Gastrocnemius medialis (tissue), 4 donors: ENCODE data around the gene TMPRSS13.

Source experiments
- POLR2A ChIP-seq, 2 donors: fragments of 450-650 bp; IDR thresholded peaks; one replicate each; pipeline ENCODE4 v1.6.1; 2017; ENCODE audit warnings: antibody characterized with exemption in 2 of 2, mild to moderate bottlenecking in 2 of 2, moderate library complexity in 2 of 2
- TF ChIP-seq, protein P1 (sequence below), 5 experiments: fragments of 450-650 bp in 3 of 5; fragments of 200-600 bp in 2 of 5; sonication (generic) in 2 of 5; IDR thresholded peaks in 4 of 5; conservative IDR thresholded peaks in 1 of 5; 1 replicate in 4 of 5; 2 replicates in 1 of 5; pipeline ENCODE4 v1.5.1; 2016 to 2019; ENCODE audit warnings: antibody characterized with exemption in 5 of 5, mild to moderate bottlenecking in 3 of 5, moderate library complexity in 3 of 5

- TF ChIP-seq, protein P1, sequence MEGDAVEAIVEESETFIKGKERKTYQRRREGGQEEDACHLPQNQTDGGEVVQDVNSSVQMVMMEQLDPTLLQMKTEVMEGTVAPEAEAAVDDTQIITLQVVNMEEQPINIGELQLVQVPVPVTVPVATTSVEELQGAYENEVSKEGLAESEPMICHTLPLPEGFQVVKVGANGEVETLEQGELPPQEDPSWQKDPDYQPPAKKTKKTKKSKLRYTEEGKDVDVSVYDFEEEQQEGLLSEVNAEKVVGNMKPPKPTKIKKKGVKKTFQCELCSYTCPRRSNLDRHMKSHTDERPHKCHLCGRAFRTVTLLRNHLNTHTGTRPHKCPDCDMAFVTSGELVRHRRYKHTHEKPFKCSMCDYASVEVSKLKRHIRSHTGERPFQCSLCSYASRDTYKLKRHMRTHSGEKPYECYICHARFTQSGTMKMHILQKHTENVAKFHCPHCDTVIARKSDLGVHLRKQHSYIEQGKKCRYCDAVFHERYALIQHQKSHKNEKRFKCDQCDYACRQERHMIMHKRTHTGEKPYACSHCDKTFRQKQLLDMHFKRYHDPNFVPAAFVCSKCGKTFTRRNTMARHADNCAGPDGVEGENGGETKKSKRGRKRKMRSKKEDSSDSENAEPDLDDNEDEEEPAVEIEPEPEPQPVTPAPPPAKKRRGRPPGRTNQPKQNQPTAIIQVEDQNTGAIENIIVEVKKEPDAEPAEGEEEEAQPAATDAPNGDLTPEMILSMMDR (IDR thresholded peaks at IDR 0.05 in 4 of 5, conservative IDR thresholded peaks at IDR 0.05 in 1 of 5): no peak
- TF ChIP-seq POLR2A (IDR thresholded peaks at IDR 0.05): no peak
These were observed 18.1 kb downstream of the TMPRSS13 start for GRCh38 chr11:117910941-117911655.
